PC-9 (cell line): Measurements from ENCODE around the gene CDYL2. TPM values are rescaled to one million over a fixed set of nuclear protein-coding genes. Genes with fewer than 3 reads are reported as not detected.
"Not testable (repeated sequence)": the region's sequence is repeated elsewhere in the genome, so short reads cannot be mapped to it uniquely, and the experiment has no call there.

Source experiments
- BruUV-seq: library from RNA; stranded (reverse); fragments of 400-500 nt; replicated peaks from 2 replicates; lab custom pipeline; 2021; lab: Mats Ljungman, UMichigan
- CTCF ChIA-PET: fragments of 300-600 bp; sonication (Branson Sonifier 250); formaldehyde crosslinking; loops from one replicate; lab custom pipeline; 2022; ENCODE audit warnings: antibody characterized with exemption; lab: Charles Lee
- POLR2A ChIA-PET: fragments of 300-600 bp; sonication (Branson Sonifier 250); formaldehyde crosslinking; loops from one replicate; lab custom pipeline; 2022; ENCODE audit warnings: antibody characterized with exemption; ENCODE audit not compliant: unreplicated experiment; lab: Charles Lee
- DNase-seq, 2 experiments: peaks; one replicate each; pipeline versions ENCODE4 v3.0.0 to v3.0.0-alpha.2; 2015 to 2022; ENCODE audit warnings: mixed read lengths in 1 of 2
- H2AFZ ChIP-seq: fragments of 200-600 bp; sonication (generic); 2 replicates; pipeline ENCODE4 v1.8.1; 2017; ENCODE audit warnings: antibody characterized with exemption
- H3F3A ChIP-seq: fragments of 200-600 bp; sonication (generic); 2 replicates; pipeline ENCODE4 v1.8.1; 2017; ENCODE audit warnings: antibody characterized with exemption, mild to moderate bottlenecking, low read depth; ENCODE audit not compliant: insufficient read depth
- H3K27ac ChIP-seq: fragments of 200-600 bp; sonication (generic); 2 replicates; pipeline ENCODE4 v1.6.1; 2016; ENCODE audit warnings: mixed run types
- H3K27me3 ChIP-seq: fragments of 200-600 bp; sonication (generic); 2 replicates; pipeline ENCODE4 v1.6.1; 2016; ENCODE audit warnings: low read depth, mixed run types; ENCODE audit not compliant: insufficient read depth
- H3K36me3 ChIP-seq: fragments of 200-600 bp; sonication (generic); 2 replicates; pipeline ENCODE4 v1.6.1; 2016; ENCODE audit warnings: low read depth, mixed run types
- H3K4me1 ChIP-seq: fragments of 200-600 bp; sonication (generic); replicated peaks from 2 replicates; pipeline ENCODE4 v1.6.1; 2016; ENCODE audit warnings: mixed run types; ENCODE audit not compliant: insufficient read depth
- H3K4me2 ChIP-seq: fragments of 200-600 bp; sonication (generic); 2 replicates; pipeline ENCODE4 v1.6.1; 2017; ENCODE audit warnings: mixed run types
- H3K4me3 ChIP-seq: fragments of 200-600 bp; sonication (generic); 2 replicates; pipeline ENCODE4 v1.6.1; 2016; ENCODE audit warnings: mixed run types
- H3K79me2 ChIP-seq: fragments of 200-600 bp; sonication (generic); 2 replicates; pipeline ENCODE4 v1.6.1; 2017; ENCODE audit warnings: low read depth, mixed run types
- H3K9me2 ChIP-seq: fragments of 200-600 bp; sonication (generic); 2 replicates; pipeline ENCODE4 v1.8.1; 2017; ENCODE audit warnings: mild to moderate bottlenecking; ENCODE audit not compliant: insufficient read depth
- H3K9me3 ChIP-seq: fragments of 200-600 bp; sonication (generic); 2 replicates; pipeline ENCODE4 v1.8.1; 2016; ENCODE audit warnings: low read depth; ENCODE audit not compliant: insufficient read depth
- H4K20me1 ChIP-seq: fragments of 200-600 bp; sonication (generic); 2 replicates; pipeline ENCODE4 v1.8.1; 2017; ENCODE audit not compliant: insufficient read depth
- EZH2 ChIP-seq: fragments of 200-600 bp; sonication (generic); IDR thresholded peaks from 2 replicates; pipeline ENCODE4 v1.8.0; 2017; ENCODE audit warnings: antibody characterized with exemption, low read depth
- intact Hi-C: fragments of 100-400 bp; cut with micrococcal nuclease; formaldehyde crosslinking; loops from one replicate; pipeline ENCODE4 v1.10.0; 2022; ENCODE audit not compliant: unreplicated experiment
- total RNA-seq: library from RNA; stranded (reverse); gene quantifications from 2 replicates; pipeline ENCODE4 v1.2.3, GENCODE V29; 2021
- TF ChIP-seq, protein P1 (sequence below): fragments of 200-600 bp; sonication (generic); conservative IDR thresholded peaks from 2 replicates; pipeline ENCODE4 v1.6.1; 2017; ENCODE audit warnings: mixed run types, antibody characterized with exemption, mild to moderate bottlenecking, moderate library complexity

The CDYL2 gene
- total RNA-seq, 1 experiment from 2014 or later, result 3.3 TPM

DNA sequence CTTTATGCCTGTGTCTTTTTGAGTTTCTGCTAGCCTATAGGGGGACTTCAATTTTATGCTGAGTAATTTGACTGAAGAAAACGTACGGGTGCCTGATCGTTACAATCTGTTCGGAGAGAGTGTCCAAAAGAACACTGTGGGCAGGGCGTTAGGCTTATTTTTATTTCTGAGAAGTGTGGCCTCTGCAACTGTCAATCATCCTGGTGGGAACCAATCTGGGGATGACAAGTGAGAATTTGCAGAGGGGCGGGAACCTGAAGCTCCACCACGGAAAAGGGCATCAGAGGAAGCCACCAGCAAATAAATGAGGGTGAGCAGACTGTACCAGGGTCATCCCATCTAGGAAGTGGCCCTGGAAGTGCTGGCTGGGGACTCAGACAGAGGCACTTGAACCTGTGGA lies 12.0 kb upstream of the CDYL2 start:
- BruUV-seq, result no TSS peak
- H3F3A ChIP-seq, result no peaks in the 10 kb centered on the region
- no peak overlapping the region for H3K4me3 ChIP-seq
- peaks cover 21% of the 10 kb centered on the region; the same call in 1 of the 2 replicates for H3K27me3 ChIP-seq
- no peaks in the 10 kb centered on the region for H3K9me3 ChIP-seq
- CTCF ChIA-PET, result no interaction called here
- no peaks in the 10 kb centered on the region for H3K79me2 ChIP-seq
- no peak for DNase-seq
- POLR2A ChIA-PET, result no interaction called here
- H3K4me2 ChIP-seq, result no peak overlapping the region
- intact Hi-C loops, result no loop called here
- H4K20me1 ChIP-seq, result no peaks in the 10 kb centered on the region
- TF ChIP-seq EZH2, result no peak
- TF ChIP-seq, protein P1, sequence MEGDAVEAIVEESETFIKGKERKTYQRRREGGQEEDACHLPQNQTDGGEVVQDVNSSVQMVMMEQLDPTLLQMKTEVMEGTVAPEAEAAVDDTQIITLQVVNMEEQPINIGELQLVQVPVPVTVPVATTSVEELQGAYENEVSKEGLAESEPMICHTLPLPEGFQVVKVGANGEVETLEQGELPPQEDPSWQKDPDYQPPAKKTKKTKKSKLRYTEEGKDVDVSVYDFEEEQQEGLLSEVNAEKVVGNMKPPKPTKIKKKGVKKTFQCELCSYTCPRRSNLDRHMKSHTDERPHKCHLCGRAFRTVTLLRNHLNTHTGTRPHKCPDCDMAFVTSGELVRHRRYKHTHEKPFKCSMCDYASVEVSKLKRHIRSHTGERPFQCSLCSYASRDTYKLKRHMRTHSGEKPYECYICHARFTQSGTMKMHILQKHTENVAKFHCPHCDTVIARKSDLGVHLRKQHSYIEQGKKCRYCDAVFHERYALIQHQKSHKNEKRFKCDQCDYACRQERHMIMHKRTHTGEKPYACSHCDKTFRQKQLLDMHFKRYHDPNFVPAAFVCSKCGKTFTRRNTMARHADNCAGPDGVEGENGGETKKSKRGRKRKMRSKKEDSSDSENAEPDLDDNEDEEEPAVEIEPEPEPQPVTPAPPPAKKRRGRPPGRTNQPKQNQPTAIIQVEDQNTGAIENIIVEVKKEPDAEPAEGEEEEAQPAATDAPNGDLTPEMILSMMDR, result no peak
- no peaks in the 10 kb centered on the region for H3K4me1 ChIP-seq
- H3K36me3 ChIP-seq, result no peaks in the 10 kb centered on the region
- H3K27ac ChIP-seq, result no peak overlapping the region
- H3K9me2 ChIP-seq, result no peaks in the 10 kb centered on the region
- no peak overlapping the region for H2AFZ ChIP-seq

DNA sequence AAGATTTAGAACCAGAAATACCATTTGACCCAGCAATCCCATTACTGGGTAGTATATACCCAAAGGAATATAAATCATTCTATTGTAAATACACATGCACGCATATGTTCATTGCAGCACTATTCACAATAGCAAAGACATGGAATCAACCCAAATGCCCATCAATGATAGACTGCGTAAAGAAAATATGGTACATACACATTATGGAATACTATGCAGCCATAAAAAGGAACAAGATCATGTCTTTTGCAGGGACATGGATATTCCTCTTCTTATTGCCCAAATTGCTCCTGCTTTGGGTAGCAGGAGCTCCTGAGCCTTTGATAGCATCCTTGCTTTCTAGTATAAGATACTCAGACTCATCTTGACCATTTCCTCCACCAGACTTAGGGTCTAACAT lies 10.9 kb upstream of the CDYL2 start:
- BruUV-seq, CTCF ChIA-PET, H2AFZ ChIP-seq: not testable (repeated sequence)

DNA sequence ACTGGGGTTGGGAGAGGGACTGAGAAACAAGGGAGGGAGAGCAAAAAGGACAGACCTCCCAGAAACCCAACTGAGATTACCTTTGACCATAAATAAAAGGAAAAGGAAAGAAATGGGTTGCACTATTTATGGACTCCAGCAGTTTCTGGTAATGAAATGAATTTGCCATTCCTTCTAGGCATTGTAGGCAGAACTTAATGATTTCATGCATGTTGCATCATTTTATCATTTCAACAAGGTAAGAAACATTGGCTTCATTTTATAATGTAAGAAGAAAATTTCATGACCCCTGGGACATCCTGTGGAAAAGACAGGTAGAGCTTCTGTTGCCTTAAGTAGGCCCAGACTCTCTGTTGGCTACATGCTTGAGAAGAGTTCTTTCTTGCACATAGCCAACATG lies 8.2 kb upstream of the CDYL2 start:
- H3K9me3 ChIP-seq, result no peaks in the 10 kb centered on the region
- no peaks in the 10 kb centered on the region for H3F3A ChIP-seq
- intact Hi-C loops, result no loop called here
- H2AFZ ChIP-seq, result no peak overlapping the region
- no TSS peak for BruUV-seq
- TF ChIP-seq, protein P1, result no peak
- TF ChIP-seq EZH2, result no peak
- no peaks in the 10 kb centered on the region for H3K79me2 ChIP-seq
- no peaks in the 10 kb centered on the region for H3K36me3 ChIP-seq
- CTCF ChIA-PET, result no interaction called here
- no peak overlapping the region for H3K4me3 ChIP-seq
- no peaks in the 10 kb centered on the region for H3K4me1 ChIP-seq
- H3K9me2 ChIP-seq, result no peaks in the 10 kb centered on the region
- H3K4me2 ChIP-seq, result no peak overlapping the region
- no peak for DNase-seq
- H4K20me1 ChIP-seq, result no peaks in the 10 kb centered on the region
- peaks cover 11% of the 10 kb centered on the region; the same call in 1 of the 2 replicates for H3K27me3 ChIP-seq
- no peak overlapping the region for H3K27ac ChIP-seq
- POLR2A ChIA-PET, result no interaction called here

More for the DNA sequence above, 10.9 kb upstream of the CDYL2 start:
- DNase-seq, intact Hi-C loops, H3K27ac ChIP-seq, POLR2A ChIA-PET, H3K79me2 ChIP-seq, H3K4me1 ChIP-seq, H3K9me2 ChIP-seq, H3K9me3 ChIP-seq, H3F3A ChIP-seq, H3K4me2 ChIP-seq, H4K20me1 ChIP-seq, H3K36me3 ChIP-seq, H3K4me3 ChIP-seq: not testable (repeated sequence)
- H3K27me3 ChIP-seq, result peaks cover 21% of the 10 kb centered on the region; the same call in 1 of the 2 replicates

DNA sequence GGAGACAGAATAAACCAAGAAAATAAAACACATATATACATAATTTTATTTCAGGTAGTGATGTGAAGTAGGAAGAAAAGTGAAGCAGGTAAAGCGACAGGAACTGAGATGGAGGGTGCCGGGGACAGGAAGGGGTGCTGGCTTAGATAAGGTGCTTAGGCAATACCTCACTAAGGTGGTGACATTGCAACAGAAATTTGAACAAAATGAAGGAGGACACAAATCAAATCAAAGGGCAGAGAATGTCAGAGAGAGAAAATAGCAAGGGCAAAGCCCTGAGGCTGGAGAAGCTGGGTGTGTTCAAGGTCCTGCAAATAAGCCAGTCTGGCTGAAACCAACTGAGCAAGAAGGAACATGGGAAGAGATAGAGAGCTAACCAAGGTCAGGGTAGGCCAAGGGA lies 5.0 kb upstream of the CDYL2 start:
- no peaks in the 10 kb centered on the region for H3F3A ChIP-seq
- H3K4me1 ChIP-seq, result no peaks in the 10 kb centered on the region
- POLR2A ChIA-PET, result no interaction called here

More for the DNA sequence above, 5.0 kb upstream of the CDYL2 start:
- peaks cover 9% of the 10 kb centered on the region; the same call in 1 of the 2 replicates for H3K27me3 ChIP-seq
- no peaks in the 10 kb centered on the region for H3K36me3 ChIP-seq
- no peak for DNase-seq
- no peaks in the 10 kb centered on the region for H3K9me3 ChIP-seq
- no peaks in the 10 kb centered on the region for H3K79me2 ChIP-seq
- H3K4me3 ChIP-seq, result no peak overlapping the region
- CTCF ChIA-PET, result no interaction called here
- no peaks in the 10 kb centered on the region for H3K9me2 ChIP-seq
- intact Hi-C loops, result no loop called here
- H3K27ac ChIP-seq, result no peak overlapping the region
- H3K4me2 ChIP-seq, result no peak overlapping the region
- no TSS peak for BruUV-seq
- no peak for TF ChIP-seq EZH2
- no peak overlapping the region for H2AFZ ChIP-seq
- H4K20me1 ChIP-seq, result no peaks in the 10 kb centered on the region
